ENCODE results near the gene MPC2.
"Not testable (repeated sequence)": the region's sequence is repeated elsewhere in the genome, so short reads cannot be mapped to it uniquely, and the experiment has no call there.

Gene MPC2

GRCh38 chr1:167881786-167882185, 55.1 kb downstream of the MPC2 start:
- H3K27ac ChIP-seq = no peak overlapping the region
- TF ChIP-seq CTCF (conservative IDR thresholded peaks at IDR 0.05) = no peak

GRCh38 chr1:167881069-167881468, 55.8 kb downstream of the MPC2 start:
- no peak for TF ChIP-seq CTCF (conservative IDR thresholded peaks at IDR 0.05)
- no peak overlapping the region for H3K27ac ChIP-seq

GRCh38 chr1:167880580-167881021, 56.3 kb downstream of the MPC2 start:
- H3K27ac ChIP-seq = no peak overlapping the region
- TF ChIP-seq CTCF (conservative IDR thresholded peaks at IDR 0.05) = no peak

- no peak for TF ChIP-seq CTCF (conservative IDR thresholded peaks at IDR 0.05)
- no peak overlapping the region for H3K27ac ChIP-seq
Observed at GRCh38 chr1:167879508-167879907, 57.4 kb downstream of the MPC2 start.

GRCh38 chr1:167878372-167879160, 58.3 kb downstream of the MPC2 start:
- no peak for TF ChIP-seq CTCF (conservative IDR thresholded peaks at IDR 0.05)

GRCh38 chr1:167876597-167877175, 60.2 kb downstream of the MPC2 start:
- TF ChIP-seq CTCF (conservative IDR thresholded peaks at IDR 0.05) = no peak
- H3K27ac ChIP-seq = no peak overlapping the region

More at GRCh38 chr1:167878372-167879160, 58.3 kb downstream of the MPC2 start:
- H3K27ac ChIP-seq = no peak overlapping the region

- no peak overlapping the region for H3K27ac ChIP-seq
- TF ChIP-seq CTCF (conservative IDR thresholded peaks at IDR 0.05) = no peak
Observed at GRCh38 chr1:167871331-167871730, 65.5 kb downstream of the MPC2 start.

- H3K27ac ChIP-seq = not testable (repeated sequence)
Observed at GRCh38 chr1:167869157-167870001, 67.5 kb downstream of the MPC2 start.

GRCh38 chr1:167866739-167867414, 70.0 kb downstream of the MPC2 start:
- H3K27ac ChIP-seq = not testable (repeated sequence)

All from VCaP (cell line).